ENCODE results near the gene KIAA1328. TPM values are rescaled to one million over a fixed set of nuclear protein-coding genes. Genes with fewer than 3 reads are reported as not detected.

Gene KIAA1328
- total and polyA plus RNA-seq, 9 of the 15 experiments (the other 6 are each of a cell fraction or from before 2014, with no cell fraction given) = 4.0 to 8.6 (median 7.4) TPM

DNA sequence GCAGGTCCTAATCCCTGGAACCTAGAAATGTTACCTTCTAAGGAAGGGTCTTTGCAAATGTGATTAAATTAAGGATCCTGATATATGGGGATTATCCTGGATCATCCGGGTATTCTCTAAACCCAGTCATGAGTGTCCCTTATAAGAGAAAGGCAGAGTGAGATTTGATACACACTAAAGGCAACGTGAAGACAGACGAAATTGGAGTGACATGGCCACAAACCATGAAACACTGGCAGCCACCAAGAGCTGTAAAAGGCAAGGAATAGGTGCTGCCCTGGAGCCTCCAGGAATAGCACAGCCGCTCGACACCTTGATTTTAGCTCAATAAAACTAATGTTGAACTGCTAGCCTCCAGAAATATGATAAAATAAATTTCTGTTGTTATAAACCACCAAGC lies 45.1 kb upstream of the KIAA1328 start:
- no TSS peak for BruUV-seq (replicated peaks)

More for the DNA sequence above, 45.1 kb upstream of the KIAA1328 start:
- H3K27ac ChIP-seq (ENCODE audit: extremely low read depth, low read depth, low read length) = no peak overlapping the region
- H3K9me3 ChIP-seq (replicated peaks; ENCODE audit: control insufficient read depth, insufficient read depth, low read depth, low read length) = no peaks in the 10 kb centered on the region
- POLR2A ChIA-PET = no interaction called here
- no peak overlapping the region for H3K4me2 ChIP-seq (ENCODE audit: insufficient read depth, low read length)
- H3K9ac ChIP-seq (ENCODE audit: insufficient read depth in 1 of 2, low read depth in 2 of 2, low read length in 2 of 2) = no peak overlapping the region
- H3K27me3 ChIP-seq (ENCODE audit: control insufficient read depth in 2 of 2, insufficient read depth in 2 of 2, low read length in 2 of 2) = no peaks in the 10 kb centered on the region
- peaks cover 31% of the 10 kb centered on the region; the same call in 2 of the 3 replicates for H3K36me3 ChIP-seq (ENCODE audit: control insufficient read depth, insufficient read depth, low read length)
- H2AFZ ChIP-seq (ENCODE audit: low read depth, low read length) = no peak overlapping the region
- H3K79me2 ChIP-seq (ENCODE audit: control insufficient read depth, insufficient read depth, low read length) = no peaks in the 10 kb centered on the region
- H4K20me1 ChIP-seq (replicated peaks; ENCODE audit: control insufficient read depth, insufficient read depth, low read length) = no peaks in the 10 kb centered on the region
- no peak overlapping the region for H3K4me3 ChIP-seq
- ATAC-seq (no peak), FAIRE-seq (no peak), DNase-seq (ENCODE audit: extremely low read depth in 1 of 4, low spot score in 3 of 4) (no peak)
- WGBS (ENCODE audit: insufficient coverage, low coverage, missing lambda C conversion rate) = 75% methylated on average over 5 of the region's 5 CpGs
- intact Hi-C loops (cut with micrococcal nuclease) = no loop called here
- TF ChIP-seq CHD1 (IDR thresholded peaks at IDR 0.05; ENCODE audit: low read length) (no peak), BRD9 (IDR thresholded peaks at IDR 0.05; ENCODE audit: low read depth, partially characterized antibody) (no peak), ZFP30 (CRISPR knock-in tag; IDR thresholded peaks at IDR 0.05; ENCODE audit: borderline replicate concordance) (no peak), RFX1 (IDR thresholded peaks at IDR 0.05) (no peak), ZNF431 (CRISPR knock-in tag; IDR thresholded peaks at IDR 0.05) (no peak), ZNF551 (CRISPR knock-in tag; IDR thresholded peaks at IDR 0.05) (no peak), NEUROD1 (IDR thresholded peaks at IDR 0.05; ENCODE audit: borderline replicate concordance, low read depth, low read length, partially characterized antibody) (no peak), WHSC1 (IDR thresholded peaks at IDR 0.05; ENCODE audit: low read length) (no peak), SUPT5H (IDR thresholded peaks at IDR 0.05) (no peak), SMC3 (conservative IDR thresholded peaks at IDR 0.05; ENCODE audit: insufficient read depth, low read depth, low read length) (no peak), ZNF121 (CRISPR knock-in tag; conservative IDR thresholded peaks at IDR 0.05) (no peak)
- TF ChIP-seq, protein P1, sequence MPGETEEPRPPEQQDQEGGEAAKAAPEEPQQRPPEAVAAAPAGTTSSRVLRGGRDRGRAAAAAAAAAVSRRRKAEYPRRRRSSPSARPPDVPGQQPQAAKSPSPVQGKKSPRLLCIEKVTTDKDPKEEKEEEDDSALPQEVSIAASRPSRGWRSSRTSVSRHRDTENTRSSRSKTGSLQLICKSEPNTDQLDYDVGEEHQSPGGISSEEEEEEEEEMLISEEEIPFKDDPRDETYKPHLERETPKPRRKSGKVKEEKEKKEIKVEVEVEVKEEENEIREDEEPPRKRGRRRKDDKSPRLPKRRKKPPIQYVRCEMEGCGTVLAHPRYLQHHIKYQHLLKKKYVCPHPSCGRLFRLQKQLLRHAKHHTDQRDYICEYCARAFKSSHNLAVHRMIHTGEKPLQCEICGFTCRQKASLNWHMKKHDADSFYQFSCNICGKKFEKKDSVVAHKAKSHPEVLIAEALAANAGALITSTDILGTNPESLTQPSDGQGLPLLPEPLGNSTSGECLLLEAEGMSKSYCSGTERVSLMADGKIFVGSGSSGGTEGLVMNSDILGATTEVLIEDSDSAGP (CRISPR knock-in tag; IDR thresholded peaks at IDR 0.05) = no peak
- TF ChIP-seq, protein P2, sequence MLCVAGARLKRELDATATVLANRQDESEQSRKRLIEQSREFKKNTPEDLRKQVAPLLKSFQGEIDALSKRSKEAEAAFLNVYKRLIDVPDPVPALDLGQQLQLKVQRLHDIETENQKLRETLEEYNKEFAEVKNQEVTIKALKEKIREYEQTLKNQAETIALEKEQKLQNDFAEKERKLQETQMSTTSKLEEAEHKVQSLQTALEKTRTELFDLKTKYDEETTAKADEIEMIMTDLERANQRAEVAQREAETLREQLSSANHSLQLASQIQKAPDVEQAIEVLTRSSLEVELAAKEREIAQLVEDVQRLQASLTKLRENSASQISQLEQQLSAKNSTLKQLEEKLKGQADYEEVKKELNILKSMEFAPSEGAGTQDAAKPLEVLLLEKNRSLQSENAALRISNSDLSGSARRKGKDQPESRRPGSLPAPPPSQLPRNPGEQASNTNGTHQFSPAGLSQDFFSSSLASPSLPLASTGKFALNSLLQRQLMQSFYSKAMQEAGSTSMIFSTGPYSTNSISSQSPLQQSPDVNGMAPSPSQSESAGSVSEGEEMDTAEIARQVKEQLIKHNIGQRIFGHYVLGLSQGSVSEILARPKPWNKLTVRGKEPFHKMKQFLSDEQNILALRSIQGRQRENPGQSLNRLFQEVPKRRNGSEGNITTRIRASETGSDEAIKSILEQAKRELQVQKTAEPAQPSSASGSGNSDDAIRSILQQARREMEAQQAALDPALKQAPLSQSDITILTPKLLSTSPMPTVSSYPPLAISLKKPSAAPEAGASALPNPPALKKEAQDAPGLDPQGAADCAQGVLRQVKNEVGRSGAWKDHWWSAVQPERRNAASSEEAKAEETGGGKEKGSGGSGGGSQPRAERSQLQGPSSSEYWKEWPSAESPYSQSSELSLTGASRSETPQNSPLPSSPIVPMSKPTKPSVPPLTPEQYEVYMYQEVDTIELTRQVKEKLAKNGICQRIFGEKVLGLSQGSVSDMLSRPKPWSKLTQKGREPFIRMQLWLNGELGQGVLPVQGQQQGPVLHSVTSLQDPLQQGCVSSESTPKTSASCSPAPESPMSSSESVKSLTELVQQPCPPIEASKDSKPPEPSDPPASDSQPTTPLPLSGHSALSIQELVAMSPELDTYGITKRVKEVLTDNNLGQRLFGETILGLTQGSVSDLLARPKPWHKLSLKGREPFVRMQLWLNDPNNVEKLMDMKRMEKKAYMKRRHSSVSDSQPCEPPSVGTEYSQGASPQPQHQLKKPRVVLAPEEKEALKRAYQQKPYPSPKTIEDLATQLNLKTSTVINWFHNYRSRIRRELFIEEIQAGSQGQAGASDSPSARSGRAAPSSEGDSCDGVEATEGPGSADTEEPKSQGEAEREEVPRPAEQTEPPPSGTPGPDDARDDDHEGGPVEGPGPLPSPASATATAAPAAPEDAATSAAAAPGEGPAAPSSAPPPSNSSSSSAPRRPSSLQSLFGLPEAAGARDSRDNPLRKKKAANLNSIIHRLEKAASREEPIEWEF (CRISPR knock-in tag; IDR thresholded peaks at IDR 0.05) = no peak
- TF ChIP-seq, protein P3, sequence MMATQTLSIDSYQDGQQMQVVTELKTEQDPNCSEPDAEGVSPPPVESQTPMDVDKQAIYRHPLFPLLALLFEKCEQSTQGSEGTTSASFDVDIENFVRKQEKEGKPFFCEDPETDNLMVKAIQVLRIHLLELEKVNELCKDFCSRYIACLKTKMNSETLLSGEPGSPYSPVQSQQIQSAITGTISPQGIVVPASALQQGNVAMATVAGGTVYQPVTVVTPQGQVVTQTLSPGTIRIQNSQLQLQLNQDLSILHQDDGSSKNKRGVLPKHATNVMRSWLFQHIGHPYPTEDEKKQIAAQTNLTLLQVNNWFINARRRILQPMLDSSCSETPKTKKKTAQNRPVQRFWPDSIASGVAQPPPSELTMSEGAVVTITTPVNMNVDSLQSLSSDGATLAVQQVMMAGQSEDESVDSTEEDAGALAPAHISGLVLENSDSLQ (IDR thresholded peaks at IDR 0.05) = no peak
- TF ChIP-seq, protein P4, sequence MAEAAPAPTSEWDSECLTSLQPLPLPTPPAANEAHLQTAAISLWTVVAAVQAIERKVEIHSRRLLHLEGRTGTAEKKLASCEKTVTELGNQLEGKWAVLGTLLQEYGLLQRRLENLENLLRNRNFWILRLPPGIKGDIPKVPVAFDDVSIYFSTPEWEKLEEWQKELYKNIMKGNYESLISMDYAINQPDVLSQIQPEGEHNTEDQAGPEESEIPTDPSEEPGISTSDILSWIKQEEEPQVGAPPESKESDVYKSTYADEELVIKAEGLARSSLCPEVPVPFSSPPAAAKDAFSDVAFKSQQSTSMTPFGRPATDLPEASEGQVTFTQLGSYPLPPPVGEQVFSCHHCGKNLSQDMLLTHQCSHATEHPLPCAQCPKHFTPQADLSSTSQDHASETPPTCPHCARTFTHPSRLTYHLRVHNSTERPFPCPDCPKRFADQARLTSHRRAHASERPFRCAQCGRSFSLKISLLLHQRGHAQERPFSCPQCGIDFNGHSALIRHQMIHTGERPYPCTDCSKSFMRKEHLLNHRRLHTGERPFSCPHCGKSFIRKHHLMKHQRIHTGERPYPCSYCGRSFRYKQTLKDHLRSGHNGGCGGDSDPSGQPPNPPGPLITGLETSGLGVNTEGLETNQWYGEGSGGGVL (CRISPR knock-in tag; IDR thresholded peaks at IDR 0.05) = no peak
- H3K4me1 ChIP-seq (replicated peaks in 1 of 2; ENCODE audit: control insufficient read depth in 2 of 2, insufficient read depth in 2 of 2, low read length in 2 of 2) = no peaks in the 10 kb centered on the region
- in situ Hi-C loops (cut with MboI) = no loop called here
- no peaks in the 10 kb centered on the region for H3K9me1 ChIP-seq (ENCODE audit: control insufficient read depth, insufficient read depth, low read length)
- CTCF ChIA-PET (ENCODE audit: low intra/inter-chr PET ratio) = no interaction called here

All from K562 (cell line).